AG10803 (cell line): Measurements from ENCODE around the gene SYNM.

ENCODE experiments used
- DNase-seq: peaks from one replicate; pipeline ENCODE4 v3.0.0; 2010; ENCODE audit warnings: low read depth
- H3K4me3 ChIP-seq: 2 replicates; pipeline ENCODE4 v1.5.1; 2011; ENCODE audit warnings: mild to moderate bottlenecking, low read length, control low read depth
- TF ChIP-seq, protein P1 (sequence below): conservative IDR thresholded peaks from 2 replicates; pipeline ENCODE4 v1.5.1; 2011; ENCODE audit warnings: mild to moderate bottlenecking, low read length, control low read depth, inconsistent platforms

Gene SYNM

DNA sequence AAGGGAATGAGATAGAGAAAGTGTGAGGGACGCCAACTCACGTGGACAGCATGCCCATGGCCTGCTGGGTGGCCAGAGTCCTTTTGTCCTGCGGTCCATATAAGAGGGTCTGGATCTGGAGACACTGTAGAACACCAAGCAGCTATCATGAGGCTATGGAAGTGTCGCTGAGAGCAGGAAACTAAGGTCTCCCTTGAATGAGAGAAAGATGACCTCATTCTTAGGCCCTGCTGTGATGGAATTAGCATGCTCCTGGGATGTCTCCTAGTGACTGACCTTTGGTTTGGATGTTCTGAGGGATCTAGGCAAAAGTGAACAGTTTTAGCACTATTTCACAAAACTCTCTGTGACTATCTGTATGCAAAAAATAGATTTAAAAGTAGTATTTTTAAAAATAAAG is 34.4 kb downstream of the SYNM start:
- TF ChIP-seq, protein P1, sequence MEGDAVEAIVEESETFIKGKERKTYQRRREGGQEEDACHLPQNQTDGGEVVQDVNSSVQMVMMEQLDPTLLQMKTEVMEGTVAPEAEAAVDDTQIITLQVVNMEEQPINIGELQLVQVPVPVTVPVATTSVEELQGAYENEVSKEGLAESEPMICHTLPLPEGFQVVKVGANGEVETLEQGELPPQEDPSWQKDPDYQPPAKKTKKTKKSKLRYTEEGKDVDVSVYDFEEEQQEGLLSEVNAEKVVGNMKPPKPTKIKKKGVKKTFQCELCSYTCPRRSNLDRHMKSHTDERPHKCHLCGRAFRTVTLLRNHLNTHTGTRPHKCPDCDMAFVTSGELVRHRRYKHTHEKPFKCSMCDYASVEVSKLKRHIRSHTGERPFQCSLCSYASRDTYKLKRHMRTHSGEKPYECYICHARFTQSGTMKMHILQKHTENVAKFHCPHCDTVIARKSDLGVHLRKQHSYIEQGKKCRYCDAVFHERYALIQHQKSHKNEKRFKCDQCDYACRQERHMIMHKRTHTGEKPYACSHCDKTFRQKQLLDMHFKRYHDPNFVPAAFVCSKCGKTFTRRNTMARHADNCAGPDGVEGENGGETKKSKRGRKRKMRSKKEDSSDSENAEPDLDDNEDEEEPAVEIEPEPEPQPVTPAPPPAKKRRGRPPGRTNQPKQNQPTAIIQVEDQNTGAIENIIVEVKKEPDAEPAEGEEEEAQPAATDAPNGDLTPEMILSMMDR = no peak
- no peak overlapping the region for H3K4me3 ChIP-seq
- no peak for DNase-seq

DNA sequence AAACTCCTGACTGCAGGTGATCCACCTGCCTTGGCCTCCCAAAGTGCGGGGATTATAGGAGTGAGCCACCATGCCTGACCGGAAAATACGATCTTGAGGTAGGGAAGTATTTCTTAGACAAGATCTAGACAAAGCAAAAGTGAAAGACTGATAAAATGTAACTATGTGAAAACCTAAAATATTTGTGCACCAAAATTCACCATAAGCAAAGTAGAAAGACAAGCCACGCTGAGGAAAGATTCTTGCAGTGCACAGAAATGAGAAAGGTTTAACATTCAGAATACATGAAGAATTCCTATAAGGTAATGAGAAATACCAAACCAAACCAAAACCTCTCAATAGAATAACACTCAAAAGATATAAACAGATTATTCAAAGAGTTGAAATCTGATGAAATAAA is 35.7 kb downstream of the SYNM start:
- DNase-seq = no peak
- TF ChIP-seq, protein P1 = no peak
- H3K4me3 ChIP-seq = no peak overlapping the region

DNA sequence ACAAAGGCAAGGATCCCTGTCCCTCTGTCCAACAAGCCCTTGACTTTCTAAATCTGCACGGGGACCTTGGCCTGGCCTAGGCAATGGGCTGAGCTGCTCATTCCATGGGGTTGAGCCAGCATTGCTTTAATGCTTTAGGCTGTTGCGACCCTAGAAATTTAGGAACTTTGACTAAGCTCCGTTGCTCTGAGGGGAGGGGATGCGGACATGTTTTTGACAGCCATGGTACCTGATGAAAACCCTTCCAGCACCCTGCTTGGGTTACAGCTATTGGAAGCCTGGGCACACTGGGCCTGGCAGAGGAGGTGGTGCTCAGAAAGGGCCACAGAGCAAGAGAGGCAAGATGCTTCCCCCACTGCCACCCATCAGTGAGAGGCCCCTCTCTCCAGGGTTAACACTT is 37.1 kb downstream of the SYNM start:
- DNase-seq = no peak
- H3K4me3 ChIP-seq = no peak overlapping the region
- TF ChIP-seq, protein P1 = no peak

DNA sequence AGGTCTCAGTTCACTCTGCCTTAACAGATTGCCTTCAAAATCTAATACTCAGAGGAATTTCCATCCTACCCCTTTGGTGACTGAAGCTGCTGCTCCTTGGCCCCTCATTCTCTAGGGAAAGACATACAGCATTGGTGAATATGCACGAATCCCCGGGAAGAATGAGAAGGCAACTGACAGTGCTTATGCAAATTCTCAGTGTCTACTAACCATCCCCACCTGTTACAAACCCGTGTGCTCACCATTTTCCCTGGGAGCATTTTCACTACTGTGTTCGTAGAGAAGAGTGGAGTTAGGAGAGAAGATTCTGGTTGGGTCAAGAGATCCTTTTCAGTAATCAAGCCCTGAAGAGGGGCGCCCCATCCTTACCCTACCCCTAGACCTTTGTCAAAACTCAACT is 37.7 kb downstream of the SYNM start:
- no peak overlapping the region for H3K4me3 ChIP-seq
- TF ChIP-seq, protein P1 = no peak
- no peak for DNase-seq

DNA sequence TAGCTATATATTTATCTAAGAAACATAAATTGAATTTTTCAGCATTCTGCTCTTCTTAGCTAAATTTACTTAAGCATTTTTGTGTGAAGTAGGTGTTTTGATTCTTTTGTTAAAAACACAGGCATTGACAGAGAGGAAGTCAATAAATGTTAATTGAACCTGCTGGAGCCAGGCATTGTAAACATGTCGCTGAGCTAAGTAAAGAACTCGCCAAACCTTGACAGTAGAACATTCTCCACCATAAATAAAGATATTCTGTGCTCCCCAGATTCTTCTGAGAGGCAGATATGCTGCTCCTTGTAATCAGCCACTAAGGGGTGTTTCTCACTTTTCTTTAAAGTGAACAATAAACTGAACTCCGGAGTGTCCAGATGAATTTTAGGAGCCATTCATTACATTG is 38.4 kb downstream of the SYNM start:
- no peak overlapping the region for H3K4me3 ChIP-seq
- TF ChIP-seq, protein P1 = no peak
- DNase-seq = no peak

DNA sequence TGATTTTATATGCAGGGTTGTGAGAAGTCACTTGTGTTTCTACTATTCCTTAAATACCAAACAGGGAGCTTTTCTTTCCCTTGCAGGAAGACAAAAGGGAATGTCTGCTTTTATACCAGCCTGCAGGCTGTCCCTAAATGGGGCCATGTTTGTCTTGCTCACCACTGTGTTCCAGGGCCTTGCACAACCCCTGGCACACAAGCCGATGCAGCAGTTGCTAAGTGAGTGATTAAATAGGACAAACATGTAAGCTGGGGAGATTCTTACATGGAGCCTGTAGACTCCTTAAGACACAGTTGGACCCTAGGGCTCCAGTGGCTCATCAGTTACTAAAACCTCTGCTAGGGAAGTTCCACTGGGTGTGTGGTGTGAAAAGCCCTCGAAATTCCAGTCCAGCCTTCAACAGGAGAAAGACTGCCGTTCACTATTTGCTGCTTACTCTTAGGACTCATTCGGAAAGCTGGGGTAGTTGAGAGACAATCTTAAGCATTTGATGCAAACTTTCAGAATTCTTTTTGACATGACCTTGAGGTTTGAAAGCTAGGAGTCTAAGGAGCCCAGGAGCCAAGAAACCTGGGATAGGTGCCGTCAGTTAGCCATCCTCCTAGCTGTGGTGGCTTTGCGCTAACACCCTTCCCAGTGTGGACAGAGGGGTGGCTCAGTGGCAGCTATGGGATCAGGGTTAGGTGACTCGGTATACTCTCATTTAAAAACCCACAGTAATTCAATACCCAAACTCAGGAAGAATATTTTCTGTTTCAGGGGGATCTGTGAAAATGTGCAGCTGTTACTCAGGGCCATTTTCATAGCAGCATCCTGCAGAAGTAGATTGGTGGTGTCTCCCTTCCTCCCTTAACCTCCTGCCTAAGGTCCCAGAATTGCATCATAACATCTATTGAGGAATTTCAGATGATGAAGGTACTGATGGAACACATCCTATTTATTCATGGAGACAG is 39.1 kb downstream of the SYNM start:
- DNase-seq = peak; percentile 88
- H3K4me3 ChIP-seq = no peak overlapping the region
- TF ChIP-seq, protein P1 = no peak

DNA sequence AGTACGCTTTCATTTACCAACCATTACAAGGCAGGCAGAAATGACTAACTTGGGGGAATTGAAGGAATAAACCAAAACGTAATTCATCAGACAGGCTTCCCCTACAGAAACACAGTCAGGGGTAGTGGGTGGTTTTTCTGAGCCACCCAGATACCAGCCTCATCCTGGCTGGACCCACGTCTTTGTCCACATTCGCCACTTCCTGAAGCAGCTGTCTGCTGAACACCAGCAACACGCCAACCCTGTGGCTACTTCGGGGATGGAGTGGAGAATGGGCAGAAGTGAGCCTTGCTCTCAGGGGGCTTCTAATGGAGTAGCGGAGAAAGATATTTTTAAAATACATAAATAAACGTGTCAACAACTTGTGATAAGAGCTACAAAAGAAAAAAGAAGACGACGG is 40.1 kb downstream of the SYNM start:
- no peak for DNase-seq
- TF ChIP-seq, protein P1 = no peak
- H3K4me3 ChIP-seq = no peak overlapping the region
